HCT116 (cell line): ENCODE data around the gene PXN. TPM values are rescaled to one million over a fixed set of nuclear protein-coding genes. Genes with fewer than 3 reads are reported as not detected.

Source experiments
- ATF3 ChIP-seq: IDR thresholded peaks from 2 replicates; pipeline ENCODE4 v1.6.1; 2012
- EGR1 ChIP-seq: IDR thresholded peaks from 2 replicates; pipeline ENCODE4 v1.6.1; 2012; ENCODE audit warnings: low read depth
- REST ChIP-seq: IDR thresholded peaks from 2 replicates; pipeline ENCODE4 v1.6.1; 2012; ENCODE audit warnings: low read depth
- SIN3A ChIP-seq: IDR thresholded peaks from 2 replicates; pipeline ENCODE4 v1.6.1; 2012; ENCODE audit warnings: low read depth
- ZBTB33 ChIP-seq: IDR thresholded peaks from 2 replicates; pipeline ENCODE4 v1.6.1; 2011; ENCODE audit warnings: mild to moderate bottlenecking, low read length, moderate library complexity; ENCODE audit not compliant: insufficient replicate concordance; ENCODE audit errors: extremely low read depth
- total RNA-seq: library from RNA; stranded (reverse); gene quantifications from one replicate; pipeline ENCODE4 v1.2.1, GENCODE V29; 2021; ENCODE audit not compliant: unreplicated experiment

The PXN gene
- total RNA-seq, 1 experiment from 2014 or later, result 211 TPM

DNA sequence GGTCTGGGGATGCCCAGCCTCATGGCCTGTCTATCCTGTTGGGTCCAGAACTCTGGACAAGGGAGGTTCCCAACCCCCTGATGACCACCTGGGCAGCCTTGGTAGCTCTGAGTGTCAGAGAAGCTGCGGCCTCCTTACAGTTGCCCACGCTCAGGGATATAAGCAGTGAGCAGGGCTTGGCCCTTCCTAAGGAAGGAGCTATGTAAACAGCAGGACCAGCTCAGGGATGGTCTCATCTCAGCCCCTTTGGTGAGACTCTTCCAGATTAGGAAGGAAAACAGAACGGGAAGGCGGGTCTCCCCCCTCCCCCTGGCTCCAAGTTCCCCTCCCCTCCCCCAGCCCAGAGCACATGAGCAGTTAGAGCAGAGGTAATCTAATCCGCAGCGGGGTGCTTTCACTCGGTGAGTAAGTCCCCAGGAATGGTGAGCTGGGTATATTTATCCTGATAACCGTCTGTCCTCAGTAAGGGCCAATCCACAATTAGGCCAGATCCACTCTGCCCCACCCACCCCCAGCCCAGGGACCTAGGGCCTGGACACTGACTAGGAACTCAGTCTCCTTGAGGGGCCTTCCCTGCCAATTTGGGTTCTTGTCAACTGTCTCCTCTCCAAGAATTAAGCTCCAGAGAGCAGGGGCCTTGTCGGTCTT lies 35.1 kb downstream of the PXN start (continued):
- TF ChIP-seq ZBTB33 (no peak), SIN3A (no peak), EGR1 (no peak), REST (no peak), ATF3 (no peak)
- TF ChIP-seq, all 23 proteins: peak for 4
